ENCODE measurements around the gene ZBTB7C. TPM values are rescaled to one million over a fixed set of nuclear protein-coding genes. Genes with fewer than 3 reads are reported as not detected.

Gene ZBTB7C
- total and polyA plus RNA-seq, 2 of the 4 experiments (the other 2 are of a cell fraction) = not detected

- Histone ChIP-seq H2BK20ac (ENCODE audit: low read depth, low read length) (no peak overlapping the region), H4K91ac (ENCODE audit: insufficient read depth, low read depth, low read length) (no peak overlapping the region), H2BK120ac (ENCODE audit: low read depth, low read length) (no peak overlapping the region), H3K27me3 (ENCODE audit: control insufficient read depth, insufficient read depth, low read length) (no peaks in the 10 kb centered on the region), H3K4me3 (ENCODE audit: insufficient read depth, low read depth, low read length) (no peak overlapping the region), H3K18ac (ENCODE audit: low read depth, low read length) (no peak overlapping the region), H3K27ac (ENCODE audit: insufficient read depth, low read length) (no peak overlapping the region), H4K8ac (ENCODE audit: low read depth in 2 of 2, low read length in 2 of 2) (no peak overlapping the region), H4K20me1 (ENCODE audit: insufficient read depth, low read length) (no peaks in the 10 kb centered on the region), H3K9me3 (ENCODE audit: control insufficient read depth, insufficient read depth, low read length) (no peaks in the 10 kb centered on the region), H2AFZ (replicated peaks; ENCODE audit: low read length, poor library complexity) (no peak overlapping the region), H2BK5ac (ENCODE audit: low read depth, low read length, poor library complexity, severe bottlenecking) (no peak overlapping the region), H2AK5ac (ENCODE audit: low read depth, low read length) (no peak overlapping the region), H3K4me1 (ENCODE audit: control insufficient read depth, insufficient read depth, low read length) (no peaks in the 10 kb centered on the region), H3K36me3 (ENCODE audit: control insufficient read depth, insufficient read depth, low read length) (no peaks in the 10 kb centered on the region), H4K5ac (ENCODE audit: low read depth, low read length) (no peak overlapping the region), H3K14ac (replicated peaks; ENCODE audit: low read depth, low read length) (no peak overlapping the region), H3K79me1 (ENCODE audit: low read depth in 1 of 2, low read length in 2 of 2) (no peaks in the 10 kb centered on the region), H2BK15ac (ENCODE audit: low read depth, low read length) (no peak overlapping the region), H2AK9ac (replicated peaks; ENCODE audit: low read depth, low read length, poor library complexity) (no peak overlapping the region), H3K9me1 (ENCODE audit: insufficient read depth, low read length) (no peaks in the 10 kb centered on the region), H3K56ac (ENCODE audit: extremely low read depth, insufficient read depth, low read length) (no peak overlapping the region), H3K9ac (ENCODE audit: low read depth, low read length) (no peak overlapping the region), H3K4me2 (ENCODE audit: low read depth, low read length) (no peak overlapping the region), H3K23ac (ENCODE audit: low read depth, low read length) (no peak overlapping the region), H3K4ac (ENCODE audit: low read depth, low read length) (no peak overlapping the region)
- WGBS, 2 experiments (ENCODE audit: extremely low coverage in 2 of 2, insufficient read length in 1 of 2) = 40% methylated on average over 2 of the region's 9 CpGs; no CpG with 5 or more reads in 1 of the 2 experiments
- POLR2A ChIA-PET (ENCODE audit: unreplicated experiment) = no interaction called here
- intact Hi-C loops (cut with micrococcal nuclease) (no loop called here), in situ Hi-C loops (cut with MboI; ENCODE audit: low sequenced_read_pairs) (no loop called here), dilution Hi-C loops (cut with HindIII; ENCODE audit: low sequenced_read_pairs, unreplicated experiment) (no loop called here)
- no peak for ATAC-seq (ENCODE audit: low read depth)
- DNase-seq = no peak
- no TSS peak for BruUV-seq (replicated peaks)
- TF ChIP-seq RAD21 (IDR thresholded peaks at IDR 0.05; ENCODE audit: low read length) (no peak), CTCF (conservative IDR thresholded peaks at IDR 0.05; ENCODE audit: low read depth, low read length) (no peak), RCOR1 (IDR thresholded peaks at IDR 0.05; ENCODE audit: insufficient replicate concordance, low read length) (no peak), NFE2L2 (IDR thresholded peaks at IDR 0.05; ENCODE audit: low read depth, low read length) (no peak), ELK1 (IDR thresholded peaks at IDR 0.05; ENCODE audit: borderline replicate concordance, low read depth, low read length) (no peak), MAFK (IDR thresholded peaks at IDR 0.05; ENCODE audit: low read depth, low read length) (no peak), MAZ (IDR thresholded peaks at IDR 0.05; ENCODE audit: borderline replicate concordance, low read depth, low read length) (no peak), SMC3 (IDR thresholded peaks at IDR 0.05; ENCODE audit: low read depth, low read length) (no peak), POLR2A (IDR thresholded peaks at IDR 0.05; ENCODE audit: low read depth, low read length) (no peak), RFX5 (IDR thresholded peaks at IDR 0.05; ENCODE audit: low read depth, low read length) (no peak), CHD1 (IDR thresholded peaks at IDR 0.05; ENCODE audit: low read depth, low read length) (no peak), MXI1 (IDR thresholded peaks at IDR 0.05; ENCODE audit: borderline replicate concordance, low read depth, low read length) (no peak), USF2 (IDR thresholded peaks at IDR 0.05; ENCODE audit: low read depth, low read length) (no peak), BHLHE40 (IDR thresholded peaks at IDR 0.05; ENCODE audit: low read depth, low read length) (no peak), CEBPB (IDR thresholded peaks at IDR 0.05; ENCODE audit: low read depth, low read length) (no peak), FOS (IDR thresholded peaks at IDR 0.05; ENCODE audit: low read depth, low read length) (no peak)
- CTCF ChIA-PET = no interaction called here
Observed at GRCh38 chr18:48213791-48214190, 195.4 kb downstream of the ZBTB7C start.
